Prostate gland (tissue), 2 donors: ENCODE results near the gene ATP8B3.

Experiments used
- CTCF ChIP-seq, 4 experiments: fragments of 200-600 bp in 2 of 4; fragments of 450-650 bp in 2 of 4; sonication (generic) in 2 of 4; IDR thresholded peaks; 1 replicate in 3 of 4; 2 replicates in 1 of 4; pipeline ENCODE4 v1.5.1; 2016 to 2019; ENCODE audit warnings: antibody characterized with exemption in 4 of 4, mild to moderate bottlenecking in 2 of 4, moderate library complexity in 2 of 4
- POLR2A ChIP-seq: fragments of 450-650 bp; IDR thresholded peaks from one replicate; pipeline ENCODE4 v1.6.1; 2016; ENCODE audit warnings: antibody characterized with exemption, mild to moderate bottlenecking
- POLR2AphosphoS5 ChIP-seq: sonication (generic); formaldehyde crosslinking; IDR thresholded peaks from one replicate; pipeline ENCODE4 v1.6.1; 2017; ENCODE audit warnings: antibody characterized with exemption

- TF ChIP-seq POLR2A (no peak), CTCF (IDR thresholded peaks at IDR 0.05) (no peak), POLR2AphosphoS5 (no peak)
Observed at GRCh38 chr19:1805401-1806183, 6.5 kb downstream of the ATP8B3 start.
